AG20443 (cell line): ENCODE results near the gene ARHGEF9.
A peak's percentile ranks its signal among the peaks of the same experiment; 100 is the strongest.
"Not testable (repeated sequence)": the region's sequence is repeated elsewhere in the genome, so short reads cannot be mapped to it uniquely, and the experiment has no call there.

Source experiments
- DNase-seq: peaks from one replicate; pipeline ENCODE4 v3.0.0; 2012; ENCODE audit warnings: low spot score, mixed read lengths

ARHGEF9 gene

GRCh38 chrX:63784902-63785707 is at the start of gene ARHGEF9:
Gene ARHGEF9 (minus strand): TSS chrX:63785214. CDS start chrX:63785145, 69 bp downstream.
- peak; percentile 33 for DNase-seq

DNA sequence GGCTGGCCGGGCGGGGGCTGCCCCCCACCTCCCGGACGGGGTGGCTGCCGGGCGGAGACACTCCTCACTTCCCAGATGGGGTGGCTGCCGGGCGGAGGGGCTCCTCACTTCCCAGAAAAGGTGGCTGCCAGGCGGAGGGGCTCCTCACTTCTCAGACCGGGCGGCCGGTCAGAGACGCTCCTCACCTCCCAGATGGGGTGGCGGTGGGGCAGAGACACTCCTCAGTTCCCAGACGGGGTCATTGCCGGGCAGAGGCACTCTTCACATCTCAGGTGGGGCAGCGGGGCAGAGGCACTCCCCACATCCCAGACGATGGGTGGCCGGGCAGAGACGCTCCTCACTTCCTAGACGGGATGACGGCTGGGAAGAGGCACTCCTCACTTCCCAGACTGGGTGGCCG is 40.4 kb upstream of the ARHGEF9 start:
- not testable (repeated sequence) for DNase-seq

DNA sequence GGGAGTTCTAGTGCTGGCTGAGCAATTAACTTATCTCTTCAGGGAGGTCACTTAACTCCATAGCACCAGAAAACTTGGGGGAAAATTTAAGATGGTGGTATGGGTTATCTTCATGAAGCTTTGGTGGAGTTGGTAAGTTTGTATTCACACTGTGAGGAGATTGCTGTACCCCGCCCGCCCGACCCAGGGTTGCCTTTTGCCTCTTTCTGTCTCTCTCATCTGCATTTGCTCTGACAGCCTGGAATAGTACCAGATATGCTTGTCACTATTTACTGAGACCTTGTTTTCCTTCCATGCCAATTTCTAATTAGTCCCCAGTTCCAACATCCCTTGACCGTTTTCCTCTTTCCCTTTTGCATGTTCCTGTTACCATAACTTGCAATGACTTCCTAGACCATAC is 33.1 kb upstream of the ARHGEF9 start:
- no peak for DNase-seq

DNA sequence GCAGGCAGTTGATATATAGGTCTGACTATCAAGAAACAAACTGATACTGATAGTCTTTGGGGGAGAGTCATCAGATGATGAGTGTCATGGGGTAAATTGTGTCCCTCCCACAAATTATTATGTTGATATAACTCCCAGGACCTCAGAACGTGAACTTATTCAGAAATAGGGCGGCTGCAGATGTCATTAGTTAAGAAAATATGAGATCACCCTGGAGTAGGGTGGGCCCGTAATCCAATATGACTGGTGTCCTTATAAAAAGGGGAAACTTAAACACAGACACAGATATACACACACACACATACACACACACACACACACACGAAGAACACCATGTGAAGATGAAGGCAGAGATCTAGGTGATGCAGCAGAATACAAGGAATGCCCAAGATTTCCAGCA is 32.7 kb upstream of the ARHGEF9 start:
- no peak for DNase-seq

DNA sequence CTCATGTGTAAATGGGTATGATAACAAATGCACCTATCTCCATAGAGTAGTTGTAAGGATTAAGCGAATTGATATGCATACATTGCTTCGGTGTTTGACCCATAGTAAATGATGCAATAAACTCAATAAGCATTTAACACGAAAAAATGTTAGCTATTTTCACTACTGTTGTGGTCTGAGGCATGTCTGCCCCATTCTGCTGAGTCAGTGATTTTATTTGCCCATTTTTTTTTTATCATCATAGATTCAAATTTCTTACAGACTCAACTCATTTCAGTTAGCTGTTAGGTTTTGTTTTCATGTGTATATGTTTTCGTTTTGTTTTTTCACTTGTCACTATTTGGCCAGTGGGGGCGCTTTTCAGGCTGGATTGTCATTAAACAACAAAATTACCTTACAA is 27.8 kb upstream of the ARHGEF9 start:
- no peak for DNase-seq

GRCh38 chrX:63810746-63811145 is 25.7 kb upstream of the ARHGEF9 start:
- no peak for DNase-seq

- no peak for DNase-seq
These were observed 24.2 kb upstream of the ARHGEF9 start for GRCh38 chrX:63809173-63809572.

- DNase-seq, result not testable (repeated sequence)
These were observed 10.4 kb upstream of the ARHGEF9 start for GRCh38 chrX:63795406-63795805.

- DNase-seq, result no peak
These were observed 660 bp upstream of the ARHGEF9 start for GRCh38 chrX:63785708-63786040.

DNA sequence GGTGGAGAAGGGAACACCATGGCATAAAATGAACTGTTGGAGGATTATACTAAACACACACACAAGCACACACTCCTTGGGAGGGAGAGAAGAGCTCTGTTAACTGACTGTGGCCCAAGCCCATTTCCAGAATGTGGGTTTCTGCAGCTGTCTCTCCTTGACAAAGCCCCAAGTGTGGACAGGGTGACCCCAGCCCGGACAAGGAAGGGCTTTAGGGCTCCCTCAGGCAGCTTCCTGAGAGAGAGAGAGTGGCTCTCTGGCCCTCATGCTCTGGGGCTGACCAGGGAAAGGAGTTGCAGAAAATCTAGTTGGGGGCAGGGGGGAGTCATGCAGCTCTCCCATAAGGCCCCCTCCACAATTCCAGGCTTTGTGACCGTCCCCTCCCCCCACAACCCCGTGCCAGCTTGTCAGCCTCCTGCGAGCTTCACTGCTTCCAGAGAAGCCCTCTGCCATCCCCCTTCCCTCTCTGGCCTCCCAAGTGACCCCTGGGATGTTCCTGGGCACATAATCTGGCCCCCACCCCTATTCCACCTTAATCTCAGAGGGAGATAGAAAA is 590 bp downstream of the ARHGEF9 start:
- peak; percentile 5 for DNase-seq

- no peak for DNase-seq
These were observed 2.5 kb downstream of the ARHGEF9 start for GRCh38 chrX:63782515-63782914.

GRCh38 chrX:63768760-63769159 is 16.3 kb downstream of the ARHGEF9 start:
- DNase-seq, result no peak

- DNase-seq, result no peak
These were observed 19.3 kb downstream of the ARHGEF9 start for GRCh38 chrX:63765712-63766111.

DNA sequence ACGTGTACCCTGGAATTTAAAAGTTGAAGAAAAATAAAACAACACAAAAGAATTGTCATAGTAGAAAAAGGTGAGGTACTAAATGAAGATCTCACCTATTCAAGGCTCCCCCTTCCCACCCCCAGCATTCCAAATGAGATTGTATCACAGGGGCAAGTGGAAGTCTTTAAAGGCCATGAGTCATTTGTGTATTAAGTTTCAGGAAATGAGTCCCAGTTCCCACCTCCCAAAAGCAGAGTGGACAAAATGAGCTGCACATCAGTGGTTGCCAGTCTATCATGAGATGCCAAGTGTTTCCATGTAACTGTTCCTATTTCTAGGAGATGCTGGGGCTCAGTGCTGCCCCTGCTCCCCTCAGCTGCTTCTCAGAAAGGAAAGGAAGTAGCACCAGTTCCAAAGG is 20.1 kb downstream of the ARHGEF9 start:
- peak; percentile 10 for DNase-seq

DNA sequence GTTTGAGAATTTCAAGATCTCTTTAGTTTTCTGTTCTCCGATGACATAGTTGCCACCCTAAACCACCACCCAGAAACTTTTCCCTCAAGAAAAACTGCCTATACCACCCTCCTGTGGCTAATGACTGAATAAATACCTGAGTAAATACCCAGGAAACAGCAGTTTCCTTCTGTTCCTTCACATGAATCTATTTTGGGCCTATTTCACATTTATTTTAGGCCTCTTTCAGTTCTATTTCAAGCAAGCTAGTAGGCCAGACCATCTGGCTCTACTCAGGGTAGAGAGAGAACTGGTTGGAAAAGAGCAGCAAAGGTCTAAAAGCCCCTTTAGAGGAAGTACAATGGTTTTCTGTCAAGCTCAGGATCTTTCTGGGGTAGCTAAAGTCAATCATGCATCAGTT is 23.4 kb downstream of the ARHGEF9 start:
- DNase-seq, result no peak

GRCh38 chrX:63758011-63758410 is 27.0 kb downstream of the ARHGEF9 start:
- DNase-seq, result no peak

DNA sequence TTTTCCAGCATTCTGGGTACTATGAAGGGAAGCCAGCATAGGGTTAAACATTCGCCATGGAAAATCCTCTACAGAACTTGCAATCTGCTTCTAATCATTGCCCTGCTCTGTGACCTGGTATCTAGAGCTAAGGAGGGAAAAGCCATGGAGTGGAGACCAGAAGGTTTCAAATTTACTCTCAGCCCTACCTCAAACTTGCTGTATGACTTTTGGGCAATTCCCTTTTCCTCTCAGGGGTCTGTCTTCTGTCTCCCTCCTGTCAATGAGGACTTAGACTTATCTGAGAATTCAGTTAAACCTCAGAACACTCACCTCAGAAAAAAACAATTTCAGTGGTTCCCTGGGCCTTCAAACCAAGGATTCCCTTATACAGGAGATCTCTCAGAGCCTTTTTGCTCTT is 29.1 kb downstream of the ARHGEF9 start:
- no peak for DNase-seq

- peak; percentile 92 for DNase-seq
These were observed 30.0 kb downstream of the ARHGEF9 start for GRCh38 chrX:63754860-63755579.

DNA sequence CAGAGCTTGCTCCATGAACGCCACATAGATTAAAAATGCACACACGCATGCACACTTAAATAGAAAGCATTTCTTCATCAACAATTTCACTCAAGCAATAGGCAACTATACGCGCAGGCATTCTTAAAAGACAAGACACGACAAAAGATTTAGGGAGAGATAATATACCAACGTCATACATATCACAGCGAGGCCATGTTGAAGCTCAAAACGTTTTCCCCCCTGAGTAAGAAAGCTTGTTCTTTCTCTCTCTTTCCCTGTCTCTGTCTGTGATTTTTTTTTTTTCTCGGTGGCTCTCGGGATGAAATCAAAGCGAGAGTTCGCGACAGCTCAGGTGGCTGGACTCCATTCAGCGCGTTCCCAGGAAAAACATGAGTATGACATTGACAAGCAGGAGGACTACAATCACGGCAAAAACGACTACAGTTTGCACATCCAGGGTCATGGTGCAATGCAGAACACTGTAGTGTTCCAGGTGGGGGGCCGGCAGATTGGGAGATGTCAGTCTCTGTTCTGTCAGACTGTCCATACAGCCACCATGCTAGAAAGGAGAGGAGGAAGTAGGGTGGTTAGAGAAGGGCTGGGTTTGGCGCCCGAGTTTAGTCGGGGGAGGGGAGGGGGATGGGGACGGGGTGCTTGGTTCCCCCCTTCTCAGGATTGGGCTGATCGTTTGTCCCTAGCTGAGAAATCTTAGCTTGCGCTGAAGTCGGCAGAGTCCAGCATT is 30.7 kb downstream of the ARHGEF9 start:
- no peak for DNase-seq

- no peak for DNase-seq
These were observed 33.5 kb downstream of the ARHGEF9 start for GRCh38 chrX:63751481-63751880.

DNA sequence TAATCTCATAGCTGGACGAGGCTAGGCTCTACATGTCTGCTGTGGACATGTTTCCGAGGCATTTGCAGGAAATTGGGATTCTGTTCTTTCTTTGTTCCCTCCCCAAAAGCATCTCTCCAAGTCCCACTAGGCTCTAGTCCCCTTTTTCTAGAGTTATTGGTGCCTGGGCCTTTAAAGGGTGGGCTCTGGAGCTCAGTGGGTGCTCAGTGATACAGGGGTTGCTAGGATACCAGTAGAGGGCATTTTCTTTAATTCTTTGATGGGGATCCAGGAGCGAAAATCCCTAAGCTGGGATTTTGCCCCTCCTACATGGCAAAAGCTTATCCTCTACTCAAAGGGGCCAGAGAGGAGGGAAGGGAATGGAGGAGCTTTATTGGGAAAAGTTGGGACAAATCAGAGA is 34.2 kb downstream of the ARHGEF9 start:
- DNase-seq, result no peak

DNA sequence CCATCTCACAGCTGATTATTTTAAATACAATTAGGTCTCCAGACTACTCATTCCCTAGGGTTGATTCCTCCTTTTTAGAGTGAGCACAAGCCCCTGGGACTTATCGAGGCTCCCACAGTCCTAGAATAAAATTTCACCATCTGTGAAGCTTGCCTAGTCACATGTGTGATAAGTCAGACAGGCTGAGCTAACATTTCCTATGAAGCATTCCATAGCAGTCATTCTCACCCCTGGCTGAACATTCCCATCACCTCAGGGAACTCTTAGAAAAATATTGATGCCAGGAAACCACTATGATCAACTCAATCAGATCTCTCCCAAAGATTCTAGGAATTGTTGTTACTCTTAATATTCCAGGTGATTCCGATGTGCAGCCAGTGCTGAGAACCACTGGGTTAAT is 37.7 kb downstream of the ARHGEF9 start:
- peak; percentile 66 for DNase-seq

DNA sequence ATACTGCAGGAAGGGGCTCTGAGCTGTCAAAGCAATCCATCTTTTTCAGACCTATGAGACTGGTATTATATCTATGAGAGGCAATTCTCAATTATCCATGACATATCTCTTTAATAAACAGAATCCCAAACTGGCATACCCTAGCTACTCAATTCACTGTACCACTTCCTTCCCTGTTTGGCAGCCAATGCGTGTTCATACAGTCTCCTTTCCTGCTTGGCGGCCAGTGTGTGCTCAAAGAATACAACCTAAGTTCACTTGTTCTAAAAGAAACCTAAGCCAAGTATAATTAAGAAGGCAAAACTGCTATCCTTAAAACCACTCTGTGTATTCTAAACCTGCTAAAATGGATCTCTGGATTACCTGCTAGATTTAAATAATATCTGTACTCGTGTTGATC is 38.3 kb downstream of the ARHGEF9 start:
- no peak for DNase-seq
